ENCODE results near the gene PRR5L.
A peak's percentile ranks its signal among the peaks of the same experiment; 100 is the strongest.

PRR5L gene

GRCh38 chr11:36450110-36450572 is 154.1 kb downstream of the PRR5L start:
- no peak for DNase-seq (ENCODE audit: low read depth in 1 of 2, low spot score in 1 of 2)
- TF ChIP-seq REST (IDR thresholded peaks at IDR 0.05; ENCODE audit: insufficient replicate concordance, low read depth) (no peak), CTCF (IDR thresholded peaks at IDR 0.05; ENCODE audit: insufficient read depth, low read length) (no peak), GABPA (IDR thresholded peaks at IDR 0.05; ENCODE audit: low read depth) (no peak), POLR2AphosphoS5 (IDR thresholded peaks at IDR 0.05; ENCODE audit: low read depth) (no peak), SPI1 (IDR thresholded peaks at IDR 0.05; ENCODE audit: borderline replicate concordance, low read depth) (no peak)
- no peak overlapping the region for H3K4me3 ChIP-seq (replicated peaks; ENCODE audit: insufficient read depth, low read length)
- H3K27ac ChIP-seq (replicated peaks): no peak overlapping the region
- no peaks in the 10 kb centered on the region for H3K27me3 ChIP-seq (ENCODE audit: insufficient read depth, poor library complexity, severe bottlenecking)

- DNase-seq (ENCODE audit: low read depth in 1 of 2, low spot score in 1 of 2): no peak
- Histone ChIP-seq H3K27me3 (ENCODE audit: insufficient read depth, poor library complexity, severe bottlenecking) (no peaks in the 10 kb centered on the region), H3K27ac (replicated peaks) (no peak overlapping the region), H3K4me3 (replicated peaks; ENCODE audit: insufficient read depth, low read length) (no peak overlapping the region)
- TF ChIP-seq POLR2AphosphoS5 (IDR thresholded peaks at IDR 0.05; ENCODE audit: low read depth) (no peak), GABPA (IDR thresholded peaks at IDR 0.05; ENCODE audit: low read depth) (no peak), CTCF (IDR thresholded peaks at IDR 0.05; ENCODE audit: insufficient read depth, low read length) (no peak), REST (IDR thresholded peaks at IDR 0.05; ENCODE audit: insufficient replicate concordance, low read depth) (no peak), SPI1 (IDR thresholded peaks at IDR 0.05; ENCODE audit: borderline replicate concordance, low read depth) (no peak)
These were observed 155.0 kb downstream of the PRR5L start for GRCh38 chr11:36451045-36451444.

- Histone ChIP-seq H3K27ac (replicated peaks) (peak overlapping the region; percentile 42), H3K4me3 (replicated peaks; ENCODE audit: insufficient read depth, low read length) (no peak overlapping the region), H3K27me3 (ENCODE audit: insufficient read depth, poor library complexity, severe bottlenecking) (no peaks in the 10 kb centered on the region)
- TF ChIP-seq REST (IDR thresholded peaks at IDR 0.05; ENCODE audit: insufficient replicate concordance, low read depth) (no peak), POLR2AphosphoS5 (IDR thresholded peaks at IDR 0.05; ENCODE audit: low read depth) (no peak), GABPA (IDR thresholded peaks at IDR 0.05; ENCODE audit: low read depth) (no peak)
- no peak for DNase-seq (ENCODE audit: low read depth in 1 of 2, low spot score in 1 of 2)
These were observed 155.6 kb downstream of the PRR5L start for GRCh38 chr11:36451681-36452080.
